Mesendoderm (in vitro differentiated cells): ENCODE measurements around the gene KCND2. TPM values are rescaled to one million over a fixed set of nuclear protein-coding genes. Genes with fewer than 3 reads are reported as not detected.
"Not testable (repeated sequence)": the region's sequence is repeated elsewhere in the genome, so short reads cannot be mapped to it uniquely, and the experiment has no call there.

Experiments
- DNase-seq: peaks from one replicate; pipeline ENCODE4 v3.0.0; 2013
- H2AK5ac ChIP-seq: 2 replicates; pipeline ENCODE4 v1.6.1; 2013; ENCODE audit warnings: low read length, inconsistent platforms
- H2BK120ac ChIP-seq: 2 replicates; pipeline ENCODE4 v1.6.1; 2013; ENCODE audit warnings: low read depth, mild to moderate bottlenecking, low read length, moderate library complexity, mixed read lengths
- H2BK15ac ChIP-seq: replicated peaks from 2 replicates; pipeline ENCODE4 v1.6.1; 2013; ENCODE audit warnings: low read depth, mild to moderate bottlenecking, moderate library complexity
- H2BK5ac ChIP-seq: 2 replicates; pipeline ENCODE4 v1.6.1; 2013; ENCODE audit warnings: low read length, inconsistent platforms
- H3K18ac ChIP-seq: 2 replicates; pipeline ENCODE4 v1.6.1; 2013; ENCODE audit warnings: mild to moderate bottlenecking, low read length, mixed read lengths
- H3K23ac ChIP-seq: one replicate; pipeline ENCODE4 v1.6.1; 2013; ENCODE audit warnings: low read length
- H3K27ac ChIP-seq: 2 replicates; pipeline ENCODE4 v1.5.1; 2013; ENCODE audit warnings: low read depth, mild to moderate bottlenecking, inconsistent platforms, low read length, moderate library complexity
- H3K27me3 ChIP-seq: 2 replicates; pipeline ENCODE4 v1.6.1; 2013; ENCODE audit warnings: low read length, control low read depth, mild to moderate bottlenecking, inconsistent platforms; ENCODE audit not compliant: insufficient read depth, poor library complexity
- H3K36me3 ChIP-seq: 2 replicates; pipeline ENCODE4 v1.6.1; 2013; ENCODE audit warnings: low read length, inconsistent platforms; ENCODE audit not compliant: control insufficient read depth, insufficient read depth
- H3K4ac ChIP-seq: one replicate; pipeline ENCODE4 v1.6.1; 2013; ENCODE audit warnings: low read depth, mild to moderate bottlenecking, low read length, moderate library complexity
- H3K4me1 ChIP-seq: 2 replicates; pipeline ENCODE4 v1.6.1; 2013; ENCODE audit warnings: low read depth, low read length, inconsistent platforms; ENCODE audit not compliant: control insufficient read depth
- H3K4me2 ChIP-seq: 2 replicates; pipeline ENCODE4 v1.6.1; 2013; ENCODE audit warnings: low read length
- H3K4me3 ChIP-seq: 2 replicates; pipeline ENCODE4 v1.5.1; 2013; ENCODE audit warnings: mild to moderate bottlenecking, low read length
- H3K56ac ChIP-seq: one replicate; pipeline ENCODE4 v1.6.1; 2013; ENCODE audit warnings: low read length
- H3K79me1 ChIP-seq: 2 replicates; pipeline ENCODE4 v1.6.1; 2013; ENCODE audit warnings: low read length, inconsistent platforms
- H3K79me2 ChIP-seq: 2 replicates; pipeline ENCODE4 v1.6.1; 2013; ENCODE audit warnings: mild to moderate bottlenecking, low read length; ENCODE audit not compliant: control insufficient read depth, insufficient read depth
- H3K9ac ChIP-seq: 2 replicates; pipeline ENCODE4 v1.6.1; 2013; ENCODE audit warnings: low read length, inconsistent platforms
- H4K5ac ChIP-seq: one replicate; pipeline ENCODE4 v1.6.1; 2013; ENCODE audit warnings: low read length
- H4K8ac ChIP-seq: one replicate; pipeline ENCODE4 v1.6.1; 2013; ENCODE audit warnings: low read depth, mild to moderate bottlenecking, control low read depth, low read length, moderate library complexity
- WGBS: extraction: QIAGEN DNeasy Blood & Tissue Kit; methylation state at CpG from one replicate; pipeline ENCODE4 v1.1.7; 2013; ENCODE audit warnings: low lambda C conversion rate, missing lambda C conversion rate; ENCODE audit not compliant: insufficient coverage; ENCODE audit errors: extremely low coverage; 5-methylcytosine and 5-hydroxymethylcytosine counted together
- polyA plus RNA-seq, 2 experiments: library from polyadenylated mRNA; stranded (reverse); fragments of 200-250 nt; gene quantifications; one replicate each; pipeline ENCODE4 v1.2.3, GENCODE V29; 2013

KCND2 gene
- 2.4 TPM for polyA plus RNA-seq (2013, experiment 1 of 2)
- polyA plus RNA-seq (2013, experiment 2 of 2) = 2.7 TPM

DNA sequence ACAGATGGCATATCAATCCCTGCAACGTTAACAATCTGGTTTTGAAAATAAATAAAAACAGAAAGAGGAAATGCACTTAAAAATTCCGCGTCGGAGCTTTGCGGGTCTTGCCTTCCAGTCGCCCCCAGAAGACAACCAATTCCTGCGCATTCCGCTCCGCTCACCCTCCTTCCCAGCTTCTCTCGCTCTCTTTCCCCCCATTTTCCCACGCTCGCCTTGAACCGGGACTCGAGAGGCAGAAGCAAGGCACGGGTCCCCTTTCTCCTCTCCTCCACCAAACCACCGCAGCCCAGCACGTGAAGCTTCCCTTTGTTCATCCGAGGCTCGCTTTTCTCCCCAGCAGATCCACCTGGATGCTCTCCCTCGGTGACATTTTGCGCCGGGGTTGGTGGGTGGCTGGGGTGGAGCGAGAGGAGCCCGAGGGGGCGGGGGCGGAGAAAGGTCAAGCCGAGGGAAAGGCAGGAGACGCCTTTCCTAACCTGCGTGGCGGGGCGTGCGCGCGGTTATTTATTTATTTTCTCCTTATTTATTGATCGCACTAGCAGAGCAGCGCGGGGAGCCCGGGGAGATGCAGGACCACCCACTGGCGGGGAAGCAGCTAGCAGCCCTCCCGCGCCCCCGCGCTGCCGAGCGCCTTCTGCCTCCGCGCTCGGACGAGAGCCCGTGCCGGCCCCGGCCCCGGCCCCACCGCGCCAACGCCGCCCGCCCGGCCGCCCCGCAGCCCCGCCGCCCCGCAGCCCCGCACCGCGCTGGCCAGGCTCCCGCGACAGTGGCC lies at the start of gene KCND2:
TSS of gene KCND2 (plus strand) at position 475 of the 775 bp plus-strand sequence.
- Histone ChIP-seq H3K4ac (no peak within 1 kb of the TSS), H2BK15ac (no peak within 1 kb of the TSS), H2AK5ac (no peak within 1 kb of the TSS), H3K9ac (peak within 1 kb of the TSS; percentile 57), H3K4me3 (peak within 1 kb of the TSS; percentile 33), H3K4me2 (peak within 1 kb of the TSS; percentile 96), H3K56ac (peak within 1 kb of the TSS; percentile 83), H3K79me1 (no peaks in the 10 kb centered on the region), H3K27ac (no peak within 1 kb of the TSS), H3K18ac (no peak within 1 kb of the TSS), H4K5ac (no peak within 1 kb of the TSS), H3K79me2 (no peaks in the 10 kb centered on the region), H3K4me1 (no peaks in the 10 kb centered on the region), H3K27me3 (no peaks in the 10 kb centered on the region), H2BK5ac (no peak within 1 kb of the TSS), H3K36me3 (no peaks in the 10 kb centered on the region), H3K23ac (no peak within 1 kb of the TSS), H2BK120ac (no peak within 1 kb of the TSS), H4K8ac (no peak within 1 kb of the TSS)
- no CpG with 5 or more reads among the region's 69 CpGs for WGBS
- DNase-seq = peak; percentile 54

DNA sequence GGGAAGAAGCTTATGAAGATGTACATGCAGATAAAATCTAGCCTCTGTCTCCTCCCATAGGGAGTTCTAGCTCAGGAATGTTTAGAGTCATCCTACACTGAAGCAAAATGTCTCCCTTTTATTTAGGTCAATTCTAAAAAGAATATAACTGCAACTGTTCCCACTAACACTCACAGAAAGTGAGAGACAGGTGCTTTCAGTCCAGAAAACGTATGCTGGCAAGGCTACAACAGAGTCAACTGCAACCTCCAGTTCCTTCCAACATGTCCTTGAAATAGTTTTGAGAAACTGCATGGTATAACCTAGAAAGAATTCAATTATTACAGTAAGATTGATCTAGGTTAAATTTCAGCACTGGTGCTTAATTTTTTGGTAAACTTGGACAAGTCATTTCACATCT lies 46.8 kb upstream of the KCND2 start:
- no peak overlapping the region for H4K5ac ChIP-seq
- H3K23ac ChIP-seq = no peak overlapping the region
- no peak overlapping the region for H3K18ac ChIP-seq
- no peak overlapping the region for H2AK5ac ChIP-seq
- H3K36me3 ChIP-seq = no peaks in the 10 kb centered on the region
- no peaks in the 10 kb centered on the region for H3K27me3 ChIP-seq
- H3K4me3 ChIP-seq = no peak overlapping the region
- H3K4ac ChIP-seq = no peak overlapping the region
- H3K79me2 ChIP-seq = no peaks in the 10 kb centered on the region
- no peak overlapping the region for H2BK15ac ChIP-seq
- no peak for DNase-seq
- H2BK5ac ChIP-seq = no peak overlapping the region
- no peak overlapping the region for H3K27ac ChIP-seq
- H3K56ac ChIP-seq = no peak overlapping the region
- no peak overlapping the region for H3K9ac ChIP-seq
- H4K8ac ChIP-seq = no peak overlapping the region
- H3K4me1 ChIP-seq = no peaks in the 10 kb centered on the region
- H2BK120ac ChIP-seq = no peak overlapping the region
- WGBS = no CpG with 5 or more reads among the region's 1 CpG
- H3K4me2 ChIP-seq = no peak overlapping the region
- H3K79me1 ChIP-seq = no peaks in the 10 kb centered on the region

DNA sequence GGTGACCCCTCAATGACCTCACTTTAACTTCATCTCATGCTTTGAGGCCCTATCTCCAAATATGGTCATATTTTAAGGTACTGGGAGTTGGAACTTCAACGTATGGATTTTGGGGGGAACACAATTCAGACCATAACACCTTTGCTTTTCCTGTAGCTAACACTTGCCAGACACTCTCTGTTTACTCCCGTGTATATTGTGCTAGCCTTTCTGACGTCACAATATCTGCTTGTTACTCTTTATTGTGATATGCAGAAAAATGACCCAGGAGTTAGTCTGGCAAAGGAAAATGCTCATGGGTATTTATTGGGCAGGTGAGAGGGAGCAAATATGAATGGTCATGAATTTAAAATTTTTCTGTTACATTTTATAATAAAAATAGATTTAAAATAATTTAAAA lies 45.7 kb upstream of the KCND2 start:
- Histone ChIP-seq H4K5ac (no peak overlapping the region), H2BK5ac (no peak overlapping the region), H3K4me2 (no peak overlapping the region), H3K27ac (no peak overlapping the region), H3K79me1 (no peaks in the 10 kb centered on the region), H3K4me3 (no peak overlapping the region), H3K79me2 (no peaks in the 10 kb centered on the region), H3K27me3 (no peaks in the 10 kb centered on the region), H3K23ac (no peak overlapping the region), H3K9ac (no peak overlapping the region), H3K36me3 (no peaks in the 10 kb centered on the region), H3K56ac (no peak overlapping the region), H2BK120ac (no peak overlapping the region), H3K4me1 (no peaks in the 10 kb centered on the region), H2AK5ac (no peak overlapping the region), H3K4ac (no peak overlapping the region), H4K8ac (no peak overlapping the region), H2BK15ac (no peak overlapping the region), H3K18ac (no peak overlapping the region)
- WGBS = no CpG with 5 or more reads among the region's 3 CpGs
- no peak for DNase-seq

DNA sequence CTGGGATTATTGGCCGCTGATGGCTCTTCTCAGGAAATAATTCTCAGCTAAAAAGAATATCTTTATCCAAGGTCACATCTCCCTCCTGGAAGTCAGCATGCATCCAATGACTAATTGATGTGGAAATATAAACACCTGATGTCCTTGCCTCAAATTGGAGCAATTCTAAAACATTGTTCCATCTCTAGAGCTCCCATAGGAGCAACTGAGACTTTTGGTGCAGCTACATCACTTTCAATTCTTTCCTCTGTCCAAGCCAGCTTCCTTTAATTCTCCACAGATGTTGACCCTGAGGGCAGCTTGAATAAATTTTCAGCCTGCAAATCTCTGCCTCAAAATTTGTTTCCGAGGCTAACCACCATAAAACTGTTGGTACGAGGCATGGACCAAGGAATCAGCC lies 43.9 kb upstream of the KCND2 start:
- Histone ChIP-seq H3K79me1 (no peaks in the 10 kb centered on the region), H3K23ac (no peak overlapping the region), H3K27me3 (no peaks in the 10 kb centered on the region), H2BK5ac (no peak overlapping the region), H3K36me3 (no peaks in the 10 kb centered on the region), H3K4ac (no peak overlapping the region), H3K56ac (no peak overlapping the region), H3K4me3 (no peak overlapping the region), H3K4me2 (no peak overlapping the region), H3K79me2 (no peaks in the 10 kb centered on the region), H2AK5ac (no peak overlapping the region), H3K9ac (no peak overlapping the region), H2BK120ac (no peak overlapping the region), H3K18ac (no peak overlapping the region), H4K5ac (no peak overlapping the region), H4K8ac (no peak overlapping the region), H2BK15ac (no peak overlapping the region), H3K27ac (no peak overlapping the region), H3K4me1 (no peaks in the 10 kb centered on the region)
- no CpG with 5 or more reads among the region's 3 CpGs for WGBS
- DNase-seq = no peak

- no peak overlapping the region for H3K18ac ChIP-seq
- H4K5ac ChIP-seq = no peak overlapping the region
- DNase-seq = no peak
- H4K8ac ChIP-seq = no peak overlapping the region
- H3K27ac ChIP-seq = no peak overlapping the region
- no peak overlapping the region for H2BK15ac ChIP-seq
- H3K27me3 ChIP-seq = no peaks in the 10 kb centered on the region
- H3K23ac ChIP-seq = no peak overlapping the region
- H3K56ac ChIP-seq = no peak overlapping the region
- H3K4me1 ChIP-seq = no peaks in the 10 kb centered on the region
- no peaks in the 10 kb centered on the region for H3K79me1 ChIP-seq
- no peak overlapping the region for H3K4me2 ChIP-seq
- H2AK5ac ChIP-seq = no peak overlapping the region
- H3K36me3 ChIP-seq = no peaks in the 10 kb centered on the region
- no peaks in the 10 kb centered on the region for H3K79me2 ChIP-seq
- H2BK120ac ChIP-seq = no peak overlapping the region
- H3K9ac ChIP-seq = no peak overlapping the region
- WGBS = no CpG with 5 or more reads among the region's 1 CpG
- no peak overlapping the region for H3K4me3 ChIP-seq
- H2BK5ac ChIP-seq = no peak overlapping the region
- H3K4ac ChIP-seq = no peak overlapping the region
These were observed 39.6 kb upstream of the KCND2 start for GRCh38 chr7:120233338-120233737.

DNA sequence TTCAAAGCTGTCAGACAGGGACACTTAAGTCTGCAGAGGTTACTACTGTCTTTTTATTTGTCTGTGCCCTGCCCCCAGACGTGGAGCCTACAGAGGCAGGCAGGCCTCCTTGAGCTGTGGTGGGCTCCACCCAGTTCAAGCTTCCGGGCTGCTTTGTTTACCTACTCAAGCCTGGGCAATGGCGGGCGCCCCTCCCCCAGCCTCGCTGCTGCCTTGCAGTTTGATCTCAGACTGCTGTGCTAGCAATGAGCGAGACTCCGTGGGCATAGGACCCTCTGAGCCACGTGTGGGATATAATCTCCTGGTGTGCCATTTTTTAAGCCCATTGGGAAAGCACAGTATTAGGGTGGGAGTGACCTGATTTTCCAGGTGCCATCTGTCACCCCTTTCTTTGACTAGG lies 32.6 kb upstream of the KCND2 start:
- H3K79me1 ChIP-seq, H3K56ac ChIP-seq, H3K79me2 ChIP-seq, DNase-seq, H4K5ac ChIP-seq, H2BK5ac ChIP-seq, H2AK5ac ChIP-seq, H3K9ac ChIP-seq, H3K27ac ChIP-seq, H3K27me3 ChIP-seq, H3K36me3 ChIP-seq, H2BK15ac ChIP-seq, H3K4me1 ChIP-seq, H3K18ac ChIP-seq, H3K4ac ChIP-seq, H3K4me3 ChIP-seq, H2BK120ac ChIP-seq, H3K4me2 ChIP-seq, H4K8ac ChIP-seq, H3K23ac ChIP-seq: not testable (repeated sequence)
- WGBS = no CpG with 5 or more reads among the region's 8 CpGs
